Fibroblast of lung (primary cell): ENCODE results near the gene IFNA21.

Experiments
- CTCF ChIP-seq, 2 donors: IDR thresholded peaks in 1 of 2; conservative IDR thresholded peaks in 1 of 2; 1 replicate in 1 of 2; 2 replicates in 1 of 2; pipeline ENCODE4 v1.5.1; 2011 to 2012; ENCODE audit warnings: low read length in 2 of 2, control low read depth in 1 of 2, inconsistent platforms in 1 of 2, low read depth in 1 of 2, mild to moderate bottlenecking in 1 of 2
- EZH2 ChIP-seq: IDR thresholded peaks from 2 replicates; pipeline ENCODE4 v1.5.1; 2012; ENCODE audit warnings: low read length, control low read depth, mild to moderate bottlenecking; ENCODE audit errors: missing control alignments

- TF ChIP-seq CTCF (conservative IDR thresholded peaks at IDR 0.05 in 1 of 2, IDR thresholded peaks at IDR 0.05 in 1 of 2; ENCODE audit: low read depth in 1 of 2, low read length in 2 of 2) (no peak), EZH2 (no peak)
These were observed 21.9 kb downstream of the IFNA21 start for GRCh38 chr9:21144603-21145002.
